Mononuclear cell (primary cell): ENCODE results near the gene MTCL1. TPM values are rescaled to one million over a fixed set of nuclear protein-coding genes. Genes with fewer than 3 reads are reported as not detected.

Source experiments
- H3K27me3 ChIP-seq: 2 replicates; pipeline ENCODE4 v1.6.0; 2011; ENCODE audit warnings: low read length, control low read depth; ENCODE audit not compliant: insufficient read depth
- H3K4me1 ChIP-seq: 2 replicates; pipeline ENCODE4 v1.5.1; 2011; ENCODE audit warnings: mild to moderate bottlenecking, low read length, control low read depth; ENCODE audit not compliant: insufficient read depth
- H3K4me3 ChIP-seq: 2 replicates; pipeline ENCODE4 v1.5.1; 2011; ENCODE audit warnings: mild to moderate bottlenecking, low read length, moderate library complexity
- H3K9me3 ChIP-seq: 2 replicates; pipeline ENCODE4 v1.5.1; 2011; ENCODE audit warnings: low read depth, mild to moderate bottlenecking, control low read depth, low read length
- total RNA-seq: library from RNA; depleted of rRNA; stranded (reverse); fragments of >200 nt; gene quantifications from one replicate; pipeline ENCODE4 v1.2.3, GENCODE V29; 2012

Gene MTCL1
- total RNA-seq, 1 donor, result 0.63 TPM

GRCh38 chr18:8839281-8839680 lies 133.9 kb downstream of the MTCL1 start:
- no peaks in the 10 kb centered on the region for H3K27me3 ChIP-seq

GRCh38 chr18:8841781-8842485 lies 136.6 kb downstream of the MTCL1 start:
- Histone ChIP-seq H3K4me1 (no peaks in the 10 kb centered on the region), H3K9me3 (no peaks in the 10 kb centered on the region), H3K27me3 (no peaks in the 10 kb centered on the region), H3K4me3 (no peak overlapping the region)

More at GRCh38 chr18:8839281-8839680, 133.9 kb downstream of the MTCL1 start:
- H3K4me1 ChIP-seq, result no peaks in the 10 kb centered on the region
- H3K4me3 ChIP-seq, result no peak overlapping the region
- H3K9me3 ChIP-seq, result no peaks in the 10 kb centered on the region

GRCh38 chr18:8842506-8842905 lies 137.2 kb downstream of the MTCL1 start:
- Histone ChIP-seq H3K27me3 (no peaks in the 10 kb centered on the region), H3K4me1 (no peaks in the 10 kb centered on the region), H3K9me3 (no peaks in the 10 kb centered on the region), H3K4me3 (no peak overlapping the region)

DNA sequence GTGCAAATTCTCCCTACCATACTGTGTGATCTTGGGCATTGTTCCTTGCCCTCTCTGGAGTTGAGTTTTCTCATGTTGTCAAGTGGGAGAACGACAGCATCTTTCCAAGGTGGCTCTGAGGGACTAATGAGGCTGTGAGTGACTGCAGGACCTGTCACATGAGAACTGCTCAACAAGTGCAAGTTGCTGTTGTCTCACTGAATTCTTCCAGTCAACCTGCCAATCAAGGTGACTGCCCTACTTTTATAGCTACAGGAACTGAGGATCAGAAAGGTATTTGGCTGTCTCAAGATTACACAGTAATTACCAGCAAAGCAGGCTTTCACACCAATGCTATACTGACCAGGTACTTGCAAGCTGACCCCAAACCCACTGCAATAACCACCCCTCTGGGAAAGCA lies 137.6 kb downstream of the MTCL1 start:
- Histone ChIP-seq H3K9me3 (no peaks in the 10 kb centered on the region), H3K4me3 (no peak overlapping the region), H3K4me1 (no peaks in the 10 kb centered on the region), H3K27me3 (no peaks in the 10 kb centered on the region)

GRCh38 chr18:8844721-8845148 lies 139.4 kb downstream of the MTCL1 start:
- Histone ChIP-seq H3K4me3 (no peak overlapping the region), H3K9me3 (no peaks in the 10 kb centered on the region), H3K4me1 (no peaks in the 10 kb centered on the region), H3K27me3 (no peaks in the 10 kb centered on the region)

DNA sequence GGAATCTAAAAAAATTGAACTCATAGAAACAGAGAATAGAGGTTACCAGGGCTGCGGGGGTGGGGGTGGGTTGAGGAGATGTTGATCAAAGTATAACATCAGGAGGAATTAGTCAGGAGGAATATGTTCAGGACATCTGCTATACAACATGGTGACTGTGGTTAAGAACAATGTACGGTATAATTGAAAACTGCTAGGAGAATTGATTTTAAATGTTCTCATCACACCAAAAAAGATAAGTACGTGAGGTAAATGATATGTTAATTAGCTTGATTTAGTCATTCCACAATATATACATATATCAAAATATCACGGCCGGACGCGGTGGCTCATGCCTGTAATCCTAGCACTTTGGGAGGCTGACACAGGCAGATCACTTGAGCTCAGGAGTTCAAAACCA lies 140.2 kb downstream of the MTCL1 start:
- Histone ChIP-seq H3K27me3 (no peaks in the 10 kb centered on the region), H3K4me1 (no peaks in the 10 kb centered on the region), H3K9me3 (no peaks in the 10 kb centered on the region), H3K4me3 (no peak overlapping the region)

- no peaks in the 10 kb centered on the region for H3K27me3 ChIP-seq
- H3K4me3 ChIP-seq, result no peak overlapping the region
- no peaks in the 10 kb centered on the region for H3K9me3 ChIP-seq
- no peaks in the 10 kb centered on the region for H3K4me1 ChIP-seq
Measured at GRCh38 chr18:8847066-8847755, 141.9 kb downstream of the MTCL1 start.

- H3K4me3 ChIP-seq, result no peak overlapping the region
- no peaks in the 10 kb centered on the region for H3K4me1 ChIP-seq
- no peaks in the 10 kb centered on the region for H3K9me3 ChIP-seq
- no peaks in the 10 kb centered on the region for H3K27me3 ChIP-seq
Measured at GRCh38 chr18:8847900-8848299, 142.5 kb downstream of the MTCL1 start.

DNA sequence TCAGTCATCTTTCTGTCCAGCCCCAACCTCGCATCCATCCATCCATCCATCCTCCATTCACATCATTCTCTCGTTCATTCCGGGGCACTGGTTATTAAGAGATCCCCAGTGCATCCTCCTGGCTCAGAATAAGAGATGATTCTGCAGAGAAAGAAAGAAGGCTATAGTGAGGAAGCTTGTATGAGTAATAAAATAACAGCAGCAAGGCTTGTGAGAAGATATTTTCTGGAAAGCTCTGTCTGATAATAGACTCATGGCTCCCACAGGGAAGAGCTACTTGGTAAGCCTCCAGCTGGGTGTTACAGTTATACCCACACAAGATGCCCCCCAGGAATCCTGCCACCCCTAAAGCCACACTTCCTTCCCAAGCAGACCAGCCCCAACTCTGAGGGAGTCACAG lies 143.2 kb downstream of the MTCL1 start:
- H3K9me3 ChIP-seq, result no peaks in the 10 kb centered on the region

GRCh38 chr18:8849696-8850095 lies 144.3 kb downstream of the MTCL1 start:
- Histone ChIP-seq H3K4me1 (no peaks in the 10 kb centered on the region), H3K27me3 (no peaks in the 10 kb centered on the region), H3K4me3 (no peak overlapping the region), H3K9me3 (no peaks in the 10 kb centered on the region)

More for the DNA sequence above, 143.2 kb downstream of the MTCL1 start:
- H3K27me3 ChIP-seq, result no peaks in the 10 kb centered on the region
- H3K4me1 ChIP-seq, result no peaks in the 10 kb centered on the region
- H3K4me3 ChIP-seq, result no peak overlapping the region

DNA sequence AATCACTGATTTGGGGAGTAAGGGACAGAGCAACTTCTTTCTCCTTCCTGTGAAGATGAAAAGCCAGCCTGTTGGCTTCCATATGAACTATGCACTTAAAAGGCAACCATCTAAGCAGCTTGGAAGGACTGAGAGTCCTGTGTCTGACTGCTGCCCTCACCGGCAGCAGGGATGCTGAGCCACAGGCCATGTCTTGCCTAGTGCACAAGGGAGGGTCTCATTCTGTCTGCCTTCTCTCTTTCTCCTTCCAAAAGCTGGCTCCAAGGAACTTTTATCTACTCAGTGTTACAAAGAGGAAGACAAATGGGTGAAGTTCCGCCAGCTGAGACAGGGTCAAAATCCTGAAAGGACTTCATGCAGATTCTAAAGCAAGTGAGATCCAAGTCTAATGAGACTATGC lies 146.3 kb downstream of the MTCL1 start:
- H3K4me1 ChIP-seq, result no peaks in the 10 kb centered on the region
- H3K27me3 ChIP-seq, result no peaks in the 10 kb centered on the region
- H3K9me3 ChIP-seq, result no peaks in the 10 kb centered on the region
- no peak overlapping the region for H3K4me3 ChIP-seq

DNA sequence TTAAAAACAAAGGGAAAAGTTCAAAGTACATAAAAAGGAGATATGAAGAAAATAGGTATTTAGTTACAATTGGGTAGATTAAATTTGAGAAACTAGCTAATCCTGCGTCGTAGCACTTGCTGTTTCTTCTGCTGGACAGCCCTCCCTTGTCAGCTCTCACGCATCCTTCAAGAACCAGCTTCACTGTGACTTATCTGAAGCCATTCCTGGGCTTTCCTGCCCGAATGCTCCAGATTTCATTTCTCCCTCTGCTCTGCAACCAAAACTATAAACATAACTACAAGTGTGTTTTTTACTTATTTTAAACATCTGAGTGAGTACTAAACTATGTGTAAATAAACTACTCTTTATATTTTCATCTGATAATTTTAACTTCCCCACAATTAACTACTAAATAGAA lies 149.2 kb downstream of the MTCL1 start:
- Histone ChIP-seq H3K4me1 (no peaks in the 10 kb centered on the region), H3K27me3 (no peaks in the 10 kb centered on the region), H3K4me3 (no peak overlapping the region), H3K9me3 (no peaks in the 10 kb centered on the region)

GRCh38 chr18:8854962-8855361 lies 149.6 kb downstream of the MTCL1 start:
- Histone ChIP-seq H3K4me3 (no peak overlapping the region), H3K4me1 (no peaks in the 10 kb centered on the region), H3K27me3 (no peaks in the 10 kb centered on the region), H3K9me3 (no peaks in the 10 kb centered on the region)

GRCh38 chr18:8856212-8856611 lies 150.9 kb downstream of the MTCL1 start:
- H3K4me1 ChIP-seq, result no peaks in the 10 kb centered on the region
- no peak overlapping the region for H3K4me3 ChIP-seq
- H3K27me3 ChIP-seq, result no peaks in the 10 kb centered on the region
- H3K9me3 ChIP-seq, result no peaks in the 10 kb centered on the region

DNA sequence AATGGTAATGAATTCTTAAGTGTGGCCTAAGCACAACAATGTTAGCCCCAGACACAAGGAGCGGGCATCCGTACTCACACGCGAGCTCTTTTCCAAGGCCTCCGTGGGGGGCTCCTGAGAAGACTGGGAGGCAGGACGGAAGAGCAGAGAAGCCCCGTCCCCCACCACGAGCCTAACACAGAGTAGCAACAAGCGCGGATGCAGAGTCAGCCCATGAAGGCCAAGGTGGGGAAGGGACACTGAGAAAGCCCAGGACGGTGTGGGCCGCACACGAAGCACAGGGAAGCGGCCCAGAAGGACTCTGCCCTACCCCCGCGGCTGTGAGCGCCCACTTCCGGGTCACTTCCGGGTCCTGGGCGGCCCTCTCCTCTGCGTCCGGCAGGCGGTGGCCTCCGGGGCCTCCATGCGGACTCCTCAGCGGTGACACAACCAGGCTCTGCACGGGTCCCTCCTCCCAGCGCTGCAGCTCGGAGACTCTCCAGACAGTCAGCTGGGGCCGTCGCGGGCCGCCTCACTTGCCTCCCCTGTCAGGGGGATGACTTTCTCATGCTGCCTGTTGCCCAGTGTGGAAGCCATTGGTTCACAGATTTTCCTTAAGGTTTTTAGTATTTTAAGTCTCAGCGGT lies 151.5 kb downstream of the MTCL1 start:
- no peaks in the 10 kb centered on the region for H3K9me3 ChIP-seq
- H3K4me3 ChIP-seq, result no peak overlapping the region
- H3K4me1 ChIP-seq, result no peaks in the 10 kb centered on the region
- no peaks in the 10 kb centered on the region for H3K27me3 ChIP-seq
